CD4-positive, CD25-positive, alpha-beta regulatory T cell (primary cell): ENCODE results near the gene H6PD. TPM values are rescaled to one million over a fixed set of nuclear protein-coding genes. Genes with fewer than 3 reads are reported as not detected.

Experiments used
- ATAC-seq, 2 donors: fragments of 150-1000 bp; cut with Tn5 transposase; one replicate each; pipeline ENCODE4 v1.10.0; 2021; ENCODE audit warnings: low read depth in 2 of 2, moderate number of reproducible peaks in 2 of 2, moderate library complexity in 1 of 2
- DNase-seq, 3 donors: peaks; one replicate each; pipeline versions ENCODE4 v3.0.0 to v3.0.0-alpha.2; 2012 to 2022; ENCODE audit warnings: mixed read lengths in 1 of 3
- H3K27ac ChIP-seq: one replicate; pipeline ENCODE4 v1.7.0; 2013; ENCODE audit warnings: mild to moderate bottlenecking, low read length; ENCODE audit not compliant: insufficient read depth, poor library complexity, severe bottlenecking
- H3K27me3 ChIP-seq: one replicate; pipeline ENCODE4 v1.7.0; 2013; ENCODE audit warnings: low read length; ENCODE audit not compliant: control insufficient read depth, insufficient read depth
- H3K36me3 ChIP-seq: one replicate; pipeline ENCODE4 v1.7.0; 2013; ENCODE audit warnings: mild to moderate bottlenecking, low read length, moderate library complexity; ENCODE audit not compliant: control insufficient read depth, insufficient read depth
- H3K4me1 ChIP-seq: 2 replicates; pipeline ENCODE4 v1.7.0; 2013; ENCODE audit warnings: mild to moderate bottlenecking, low read length; ENCODE audit not compliant: insufficient read depth, control insufficient read depth, poor library complexity, severe bottlenecking
- H3K4me3 ChIP-seq: one replicate; pipeline ENCODE4 v1.7.0; 2013; ENCODE audit warnings: low read depth, mild to moderate bottlenecking, low read length, moderate library complexity
- H3K9me3 ChIP-seq, 2 experiments: 1 replicate in 1 of 2; 2 replicates in 1 of 2; pipeline ENCODE4 v1.7.0; 2013; ENCODE audit warnings: low read length in 2 of 2, mild to moderate bottlenecking in 1 of 2, moderate library complexity in 1 of 2; ENCODE audit not compliant: control insufficient read depth in 2 of 2
- H3K27ac Mint-ChIP-seq, 3 donors: one replicate each; pipeline ENCODE4 v1.8.0; 2020 to 2022; ENCODE audit warnings: mild to moderate bottlenecking in 3 of 3, mixed read lengths in 3 of 3, moderate library complexity in 2 of 3
- H3K27me3 Mint-ChIP-seq: one replicate; pipeline ENCODE4 v1.8.0; 2022; ENCODE audit warnings: mild to moderate bottlenecking, mixed read lengths
- H3K36me3 Mint-ChIP-seq: one replicate; pipeline ENCODE4 v1.8.0; 2020; ENCODE audit warnings: mixed read lengths
- H3K4me1 Mint-ChIP-seq, 4 donors: one replicate each; pipeline ENCODE4 v1.8.0; 2020 to 2022; ENCODE audit warnings: mixed read lengths in 4 of 4, mild to moderate bottlenecking in 1 of 4
- H3K4me3 Mint-ChIP-seq, 4 donors: one replicate each; pipeline ENCODE4 v1.8.0; 2020 to 2022; ENCODE audit warnings: mild to moderate bottlenecking in 4 of 4, mixed read lengths in 4 of 4, moderate library complexity in 3 of 4
- H3K9me3 Mint-ChIP-seq, 7 donors: one replicate each; pipeline ENCODE4 v1.8.0; 2020 to 2022; ENCODE audit warnings: mixed read lengths in 7 of 7, mild to moderate bottlenecking in 3 of 7, moderate library complexity in 2 of 7
- polyA plus RNA-seq, 4 donors: library from polyadenylated mRNA; unstranded; fragments of 300-500 nt; fragmentation: Illumina TruSeq; gene quantifications; one replicate each; pipeline ENCODE4 v1.2.3, GENCODE V29; 2021
- total RNA-seq: library from RNA; stranded (reverse); gene quantifications from one replicate; pipeline ENCODE4 v1.2.3, GENCODE V29; 2022

H6PD gene
- total and polyA plus RNA-seq, 5 donors from 2014 or later, result 7.8 to 19.4 (median 8.9) TPM

DNA sequence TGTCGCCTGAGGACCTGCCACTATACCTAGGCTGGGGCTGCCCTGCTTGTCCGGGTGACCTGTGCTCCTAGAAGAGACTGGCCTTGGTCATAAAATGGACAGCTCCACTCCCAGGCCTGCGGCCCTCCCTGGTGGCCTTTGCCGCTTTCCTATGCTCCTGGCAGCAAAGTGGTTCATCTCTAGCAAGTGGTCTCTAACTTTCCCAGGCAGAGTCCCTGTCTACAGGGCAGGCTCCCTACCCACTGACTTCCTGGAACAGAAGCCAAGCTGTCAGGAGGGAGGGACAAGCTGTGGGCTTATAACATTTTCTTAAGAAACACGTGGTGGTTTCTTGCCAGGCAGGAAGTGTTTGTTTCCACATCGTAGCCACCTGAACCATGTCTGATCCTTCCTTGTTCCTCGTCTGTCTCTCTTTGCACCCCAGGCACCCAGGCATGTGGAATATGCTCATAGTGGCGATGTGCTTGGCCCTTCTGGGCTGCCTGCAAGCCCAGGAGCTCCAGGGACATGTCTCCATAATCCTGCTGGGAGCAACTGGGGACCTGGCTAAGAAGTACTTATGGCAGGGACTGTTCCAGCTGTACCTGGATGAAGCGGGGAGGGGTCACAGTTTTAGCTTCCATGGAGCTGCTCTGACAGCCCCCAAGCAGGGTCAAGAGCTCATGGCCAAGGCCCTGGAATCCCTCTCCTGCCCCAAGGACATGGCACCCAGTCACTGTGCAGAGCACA lies 10.1 kb downstream of the H6PD start:
- H3K9me3 ChIP-seq, result no peaks in the 10 kb centered on the region
- H3K27me3 ChIP-seq, result no peaks in the 10 kb centered on the region
- no peak for ATAC-seq
- peak in 1 of 3 donors; percentile 69 for DNase-seq
- peaks cover 4% of the 10 kb centered on the region for H3K36me3 Mint-ChIP-seq
- H3K36me3 ChIP-seq, result peaks cover 13% of the 10 kb centered on the region
- H3K27me3 Mint-ChIP-seq, result no peaks in the 10 kb centered on the region
- peak overlapping the region; percentile 2 to 88 (median 52) for H3K27ac Mint-ChIP-seq
- H3K4me3 Mint-ChIP-seq, result no peak overlapping the region
- H3K4me1 ChIP-seq, result peaks cover 8% of the 10 kb centered on the region
- no peak overlapping the region for H3K27ac ChIP-seq
- H3K4me3 ChIP-seq, result no peak overlapping the region
- H3K4me1 Mint-ChIP-seq, result peaks cover 7 to 34% (median 12%) of the 10 kb centered on the region in 4 donors
- H3K9me3 Mint-ChIP-seq, result no peaks in the 10 kb centered on the region

DNA sequence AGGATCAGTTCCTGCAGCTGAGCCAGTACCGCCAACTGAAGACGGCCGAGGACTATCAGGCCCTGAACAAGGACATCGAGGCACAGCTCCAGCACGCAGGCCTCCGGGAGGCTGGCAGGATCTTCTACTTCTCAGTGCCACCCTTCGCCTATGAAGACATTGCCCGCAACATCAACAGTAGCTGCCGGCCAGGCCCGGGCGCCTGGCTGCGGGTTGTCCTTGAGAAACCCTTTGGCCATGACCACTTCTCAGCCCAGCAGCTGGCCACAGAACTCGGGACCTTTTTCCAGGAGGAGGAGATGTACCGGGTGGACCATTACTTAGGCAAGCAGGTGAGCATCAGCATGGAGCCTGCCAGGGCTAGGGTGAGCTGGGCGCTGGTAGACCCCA lies 10.7 kb downstream of the H6PD start:
- Histone ChIP-seq H3K27ac (no peak overlapping the region), H3K36me3 (peaks cover 13% of the 10 kb centered on the region), H3K9me3 (no peaks in the 10 kb centered on the region), H3K4me3 (no peak overlapping the region), H3K27me3 (no peaks in the 10 kb centered on the region), H3K4me1 (peaks cover 3% of the 10 kb centered on the region)
- Mint-ChIP-seq H3K4me1 (peaks cover under 1 to 29% (median 7%) of the 10 kb centered on the region in 4 donors), H3K27ac (no peak overlapping the region), H3K27me3 (no peaks in the 10 kb centered on the region), H3K4me3 (no peak overlapping the region), H3K9me3 (no peaks in the 10 kb centered on the region), H3K36me3 (peaks cover 4% of the 10 kb centered on the region)
- ATAC-seq (no peak), DNase-seq (no peak)

DNA sequence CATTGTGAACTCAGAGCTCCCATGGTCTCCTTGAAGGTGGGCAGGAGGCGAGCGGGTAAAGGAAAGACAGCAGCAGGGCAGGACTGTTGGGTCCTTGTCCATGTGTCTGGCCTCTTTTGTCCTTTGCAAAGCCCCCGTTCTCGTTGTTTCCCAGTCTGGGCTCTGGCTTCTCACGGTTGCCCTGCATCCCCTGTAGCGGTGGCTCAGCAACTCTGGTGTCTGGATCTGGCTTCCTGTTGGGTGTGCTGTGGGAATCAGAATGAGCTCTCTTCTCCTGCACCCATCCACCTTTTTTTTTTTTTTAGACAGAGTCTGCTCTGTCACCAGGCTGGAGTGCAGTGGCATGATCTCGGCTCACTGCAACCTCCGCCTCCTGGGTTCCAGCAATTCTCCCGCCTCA lies 11.1 kb downstream of the H6PD start:
- ATAC-seq (no peak), DNase-seq (no peak)
- Mint-ChIP-seq H3K4me3 (no peak overlapping the region), H3K9me3 (no peaks in the 10 kb centered on the region), H3K27ac (no peak overlapping the region), H3K27me3 (no peaks in the 10 kb centered on the region), H3K36me3 (peaks cover 4% of the 10 kb centered on the region), H3K4me1 (peaks cover 0 to 24% (median 3%) of the 10 kb centered on the region in 4 donors)
- H3K4me3 ChIP-seq, result no peak overlapping the region
- H3K36me3 ChIP-seq, result peaks cover 13% of the 10 kb centered on the region
- no peaks in the 10 kb centered on the region for H3K9me3 ChIP-seq
- H3K27ac ChIP-seq, result no peak overlapping the region
- H3K27me3 ChIP-seq, result no peaks in the 10 kb centered on the region
- no peaks in the 10 kb centered on the region for H3K4me1 ChIP-seq

DNA sequence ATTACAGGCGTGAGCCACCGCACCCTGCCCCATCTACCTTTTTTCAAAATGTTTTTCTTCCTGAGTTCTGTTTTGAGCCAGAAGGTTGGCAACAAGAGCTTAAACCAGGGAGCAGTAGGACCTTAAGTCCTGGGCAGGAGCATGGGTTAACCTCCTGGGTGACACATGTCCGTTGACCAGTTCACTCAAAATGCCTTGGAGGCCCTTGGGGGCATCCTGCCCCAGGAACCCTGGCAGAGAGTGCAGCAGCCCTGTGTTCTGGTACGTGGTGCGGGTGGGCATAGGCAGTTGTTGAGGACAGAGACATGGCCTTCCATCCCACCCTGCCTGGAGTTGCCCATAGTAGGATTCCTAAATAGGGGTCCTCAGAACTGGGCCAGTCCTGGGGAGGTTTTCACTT lies 11.6 kb downstream of the H6PD start:
- H3K27me3 Mint-ChIP-seq, result no peaks in the 10 kb centered on the region
- no peaks in the 10 kb centered on the region for H3K9me3 Mint-ChIP-seq
- ATAC-seq (no peak), DNase-seq (no peak)
- peaks cover 4% of the 10 kb centered on the region for H3K36me3 Mint-ChIP-seq
- peaks cover 0 to 22% (median 2%) of the 10 kb centered on the region in 4 donors for H3K4me1 Mint-ChIP-seq
- peaks cover 13% of the 10 kb centered on the region for H3K36me3 ChIP-seq
- H3K27ac ChIP-seq, result no peak overlapping the region
- no peaks in the 10 kb centered on the region for H3K4me1 ChIP-seq
- no peaks in the 10 kb centered on the region for H3K9me3 ChIP-seq
- no peak overlapping the region for H3K4me3 Mint-ChIP-seq
- H3K27ac Mint-ChIP-seq, result no peak overlapping the region
- H3K4me3 ChIP-seq, result no peak overlapping the region
- no peaks in the 10 kb centered on the region for H3K27me3 ChIP-seq

DNA sequence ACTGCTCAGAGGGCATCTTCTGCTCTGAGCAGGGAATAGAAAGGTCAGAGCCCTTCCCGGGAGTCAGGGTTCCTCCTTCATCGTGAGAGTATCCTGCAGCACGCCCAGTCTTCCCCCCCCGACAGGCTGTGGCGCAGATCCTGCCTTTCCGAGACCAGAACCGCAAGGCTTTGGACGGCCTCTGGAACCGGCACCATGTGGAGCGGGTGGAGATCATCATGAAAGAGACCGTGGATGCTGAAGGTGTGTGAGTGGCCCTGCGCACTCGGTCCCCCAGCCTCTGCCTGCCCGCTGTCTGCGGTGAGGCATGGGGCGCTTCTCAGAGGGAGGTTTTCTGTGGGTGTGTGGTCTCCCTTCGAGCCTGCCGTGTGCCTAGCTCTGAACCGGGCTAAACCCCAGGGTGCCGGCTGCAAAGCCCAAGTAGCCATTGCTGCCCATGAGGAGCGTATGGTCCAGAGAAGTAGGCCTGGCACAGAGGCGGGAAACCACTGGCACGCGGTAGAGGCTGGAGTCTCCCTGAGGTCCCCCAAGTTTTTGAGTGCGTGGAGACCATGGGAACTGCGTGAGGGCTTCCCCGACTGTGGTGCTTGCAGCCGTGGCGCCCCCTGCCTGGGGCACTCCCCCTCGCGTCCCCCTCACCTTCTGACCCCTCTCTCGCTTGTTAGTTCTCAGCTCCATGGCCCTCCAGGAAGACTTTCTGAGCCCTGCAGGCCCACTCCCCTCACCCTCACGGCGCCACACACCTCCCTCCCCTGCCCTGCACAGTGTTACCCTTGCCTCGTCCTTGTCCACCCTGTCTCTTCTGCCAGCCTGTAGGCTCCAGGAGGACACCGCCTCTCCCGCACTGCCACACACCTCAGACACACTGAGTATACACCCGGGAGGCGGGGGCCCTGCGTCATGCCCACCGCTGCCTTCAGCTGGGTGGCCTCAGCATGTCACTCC lies 12.5 kb downstream of the H6PD start:
- Mint-ChIP-seq H3K4me3 (no peak overlapping the region), H3K36me3 (peaks cover 4% of the 10 kb centered on the region), H3K4me1 (peaks cover 0 to 17% (median 4%) of the 10 kb centered on the region in 4 donors), H3K27ac (no peak overlapping the region), H3K9me3 (no peaks in the 10 kb centered on the region), H3K27me3 (no peaks in the 10 kb centered on the region)
- H3K4me1 ChIP-seq, result no peaks in the 10 kb centered on the region
- H3K27ac ChIP-seq, result no peak overlapping the region
- peaks cover 13% of the 10 kb centered on the region for H3K36me3 ChIP-seq
- no peaks in the 10 kb centered on the region for H3K9me3 ChIP-seq
- H3K4me3 ChIP-seq, result no peak overlapping the region
- no peak for ATAC-seq
- no peak for DNase-seq
- H3K27me3 ChIP-seq, result no peaks in the 10 kb centered on the region

DNA sequence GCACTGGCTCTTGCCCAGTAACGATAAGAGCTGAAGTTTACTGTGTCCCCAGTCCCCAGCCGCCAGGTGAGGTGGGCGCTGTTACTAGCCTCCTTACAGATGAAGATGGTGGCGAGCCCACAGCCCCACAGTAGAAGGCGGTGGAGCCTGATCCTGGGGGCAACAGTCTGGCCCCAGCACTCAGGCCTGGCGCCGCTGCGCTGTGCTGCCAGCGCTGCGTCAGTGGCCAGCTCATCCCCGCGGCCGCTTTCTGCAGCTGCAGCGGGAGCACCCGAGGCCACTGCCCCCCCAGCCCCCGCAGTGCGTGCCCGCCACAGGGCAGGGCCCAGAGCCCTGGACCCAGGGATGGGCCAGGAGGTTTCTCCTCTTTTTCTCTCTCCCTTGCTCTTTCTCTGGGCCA lies 13.3 kb downstream of the H6PD start:
- H3K4me3 ChIP-seq, result no peak overlapping the region
- H3K36me3 Mint-ChIP-seq, result peaks cover 7% of the 10 kb centered on the region
- no peak overlapping the region for H3K27ac Mint-ChIP-seq
- peaks cover 16% of the 10 kb centered on the region for H3K36me3 ChIP-seq
- no peak for DNase-seq
- peaks cover 0 to 15% (median 7%) of the 10 kb centered on the region in 4 donors for H3K4me1 Mint-ChIP-seq
- peak overlapping the region in 1 of 4 donors; percentile 43 for H3K4me3 Mint-ChIP-seq
- no peaks in the 10 kb centered on the region for H3K9me3 Mint-ChIP-seq
- H3K4me1 ChIP-seq, result no peaks in the 10 kb centered on the region
- H3K27me3 ChIP-seq, result no peaks in the 10 kb centered on the region
- no peaks in the 10 kb centered on the region for H3K9me3 ChIP-seq
- no peak for ATAC-seq
- no peak overlapping the region for H3K27ac ChIP-seq
- H3K27me3 Mint-ChIP-seq, result no peaks in the 10 kb centered on the region

DNA sequence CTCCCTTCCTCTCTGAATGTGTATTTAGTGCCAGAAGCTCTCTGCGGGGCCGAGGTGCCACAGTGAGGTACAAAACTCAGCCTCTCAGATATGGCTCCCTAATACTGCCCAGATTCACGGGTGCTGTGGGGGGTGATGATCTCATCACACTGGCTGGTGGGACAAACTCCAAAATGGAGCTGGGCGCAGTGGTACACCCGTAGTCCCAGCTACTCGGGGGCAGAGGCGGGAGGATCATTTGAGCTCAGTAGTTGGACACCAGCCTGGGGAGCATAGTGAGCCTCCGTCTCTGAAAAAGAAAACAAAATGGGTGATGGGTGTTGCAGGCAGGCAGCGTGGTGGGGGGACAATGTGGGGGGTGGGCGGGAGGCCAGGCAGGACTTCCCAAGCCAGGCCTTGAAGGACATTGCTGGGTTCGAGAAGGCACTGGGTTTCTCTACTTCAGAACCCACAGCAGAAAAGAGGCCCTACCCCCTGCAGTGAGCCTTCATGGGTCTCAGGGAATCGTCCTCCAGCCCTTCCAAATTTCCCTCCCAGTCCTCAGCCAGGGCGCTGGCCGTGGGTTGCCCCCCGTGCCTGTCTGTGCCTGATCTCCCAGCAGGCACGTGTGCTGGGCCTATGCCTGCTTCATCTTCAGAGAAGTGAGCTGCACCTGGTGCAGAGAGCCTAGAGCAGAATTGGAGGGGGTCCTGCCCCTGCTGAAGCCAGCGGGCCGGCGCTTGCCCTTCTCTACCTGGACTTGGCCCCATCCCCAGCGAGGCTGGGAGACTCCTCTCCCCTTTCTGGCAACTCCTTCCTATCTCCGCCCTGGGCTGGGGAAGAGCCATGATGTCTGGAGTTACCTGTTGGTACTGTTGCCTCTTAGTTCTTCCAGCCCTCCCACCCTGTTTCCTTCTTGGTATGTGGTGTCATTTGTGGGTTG lies 14.0 kb downstream of the H6PD start:
- Histone ChIP-seq H3K9me3 (no peaks in the 10 kb centered on the region), H3K36me3 (peaks cover 18% of the 10 kb centered on the region), H3K27ac (no peak overlapping the region), H3K4me1 (no peaks in the 10 kb centered on the region), H3K27me3 (no peaks in the 10 kb centered on the region), H3K4me3 (no peak overlapping the region)
- Mint-ChIP-seq H3K9me3 (no peaks in the 10 kb centered on the region), H3K27ac (no peak overlapping the region), H3K4me3 (peak overlapping the region in 1 of 4 donors; percentile 43), H3K4me1 (peaks cover 3 to 15% (median 8%) of the 10 kb centered on the region in 4 donors), H3K27me3 (no peaks in the 10 kb centered on the region), H3K36me3 (peaks cover 9% of the 10 kb centered on the region)
- ATAC-seq (no peak), DNase-seq (no peak)
